H9 (cell line): ENCODE results near the gene FFAR1. TPM values are rescaled to one million over a fixed set of nuclear protein-coding genes. Genes with fewer than 3 reads are reported as not detected.

Source experiments
- DNase-seq: peaks from one replicate; pipeline ENCODE4 v3.0.0-alpha.2; 2017
- H2AFZ ChIP-seq: one replicate; pipeline ENCODE4 v1.6.1; 2013; ENCODE audit warnings: mild to moderate bottlenecking, low read length, control low read depth, moderate library complexity
- H2AK5ac ChIP-seq: 2 replicates; pipeline ENCODE4 v1.6.1; 2013; ENCODE audit warnings: low read length, control low read depth, mixed read lengths; ENCODE audit not compliant: insufficient read length
- H2BK120ac ChIP-seq: one replicate; pipeline ENCODE4 v1.6.1; 2013; ENCODE audit warnings: low read depth, mild to moderate bottlenecking, low read length, control low read depth, inconsistent platforms; ENCODE audit not compliant: poor library complexity, severe bottlenecking
- H2BK12ac ChIP-seq: 2 replicates; pipeline ENCODE4 v1.6.1; 2013; ENCODE audit warnings: low read length, control low read depth, mixed read lengths, low read depth; ENCODE audit not compliant: insufficient read length
- H2BK15ac ChIP-seq: 2 replicates; pipeline ENCODE4 v1.6.1; 2013; ENCODE audit warnings: low read depth, low read length, control low read depth
- H2BK20ac ChIP-seq: one replicate; pipeline ENCODE4 v1.6.1; 2013; ENCODE audit warnings: low read depth, mild to moderate bottlenecking, low read length, control low read depth, inconsistent platforms; ENCODE audit not compliant: poor library complexity, severe bottlenecking
- H2BK5ac ChIP-seq: 2 replicates; pipeline ENCODE4 v1.6.1; 2013; ENCODE audit warnings: low read length, control low read depth, mixed read lengths; ENCODE audit not compliant: insufficient read length
- H3K14ac ChIP-seq: 2 replicates; pipeline ENCODE4 v1.6.1; 2013; ENCODE audit warnings: low read length, control low read depth; ENCODE audit not compliant: insufficient read depth
- H3K18ac ChIP-seq: 2 replicates; pipeline ENCODE4 v1.6.1; 2013; ENCODE audit warnings: low read depth, mild to moderate bottlenecking, mixed read lengths, low read length, control low read depth; ENCODE audit not compliant: insufficient read length
- H3K23ac ChIP-seq: 2 replicates; pipeline ENCODE4 v1.6.1; 2013; ENCODE audit warnings: low read length, control low read depth, mixed read lengths, low read depth; ENCODE audit not compliant: insufficient read length
- H3K23me2 ChIP-seq: 2 replicates; pipeline ENCODE4 v1.6.1; 2013; ENCODE audit warnings: low read depth, mild to moderate bottlenecking, mixed read lengths, low read length, control low read depth; ENCODE audit not compliant: insufficient read length, poor library complexity, severe bottlenecking
- H3K27ac ChIP-seq: 2 replicates; pipeline ENCODE4 v1.5.1; 2013; ENCODE audit warnings: low read length, control low read depth, mixed read lengths, low read depth; ENCODE audit not compliant: insufficient read length
- H3K27me3 ChIP-seq: 2 replicates; pipeline ENCODE4 v1.6.1; 2013; ENCODE audit warnings: low read length, control low read depth, inconsistent platforms; ENCODE audit not compliant: insufficient read depth
- H3K4ac ChIP-seq: 2 replicates; pipeline ENCODE4 v1.6.1; 2013; ENCODE audit warnings: low read depth, mild to moderate bottlenecking, control low read depth, inconsistent platforms, low read length, moderate library complexity
- H3K4me1 ChIP-seq: 2 replicates; pipeline ENCODE4 v1.6.1; 2013; ENCODE audit warnings: low read length, control low read depth, inconsistent platforms; ENCODE audit not compliant: insufficient read depth
- H3K4me2 ChIP-seq: 2 replicates; pipeline ENCODE4 v1.6.1; 2013; ENCODE audit warnings: low read length, control low read depth, mixed read lengths; ENCODE audit not compliant: insufficient read length, insufficient read depth
- H3K56ac ChIP-seq: 2 replicates; pipeline ENCODE4 v1.6.1; 2013; ENCODE audit warnings: low read depth, mild to moderate bottlenecking, mixed read lengths, low read length, control low read depth; ENCODE audit not compliant: insufficient read length
- H3K79me1 ChIP-seq: 2 replicates; pipeline ENCODE4 v1.6.1; 2013; ENCODE audit warnings: low read depth, mild to moderate bottlenecking, moderate library complexity, low read length, control low read depth, inconsistent platforms; ENCODE audit not compliant: insufficient read depth, poor library complexity, severe bottlenecking
- H3K79me2 ChIP-seq: 2 replicates; pipeline ENCODE4 v1.6.1; 2013; ENCODE audit warnings: low read length, control low read depth, inconsistent platforms; ENCODE audit not compliant: insufficient read depth
- H3K9ac ChIP-seq: 2 replicates; pipeline ENCODE4 v1.6.1; 2013; ENCODE audit warnings: low read length, control low read depth, mixed read lengths; ENCODE audit not compliant: insufficient read length; ENCODE audit errors: extremely low read depth
- H3K9me3 ChIP-seq: one replicate; pipeline ENCODE4 v1.6.1; 2013; ENCODE audit warnings: low read depth, low read length, inconsistent platforms; ENCODE audit not compliant: control insufficient read depth
- H3T11ph ChIP-seq: one replicate; pipeline ENCODE4 v1.6.1; 2013; ENCODE audit warnings: mild to moderate bottlenecking, low read length, control low read depth, inconsistent platforms
- H4K20me1 ChIP-seq: one replicate; pipeline ENCODE4 v1.6.1; 2013; ENCODE audit not compliant: control insufficient read depth, insufficient read length, insufficient read depth
- H4K5ac ChIP-seq: 2 replicates; pipeline ENCODE4 v1.6.1; 2013; ENCODE audit warnings: low read depth, mild to moderate bottlenecking, mixed read lengths, low read length, control low read depth; ENCODE audit not compliant: insufficient read length
- H4K8ac ChIP-seq: replicated peaks from 2 replicates; pipeline ENCODE4 v1.6.1; 2013; ENCODE audit warnings: low read length, control low read depth, mixed read lengths, low read depth; ENCODE audit not compliant: insufficient read length
- H4K91ac ChIP-seq: 2 replicates; pipeline ENCODE4 v1.6.1; 2013; ENCODE audit warnings: low read depth, mild to moderate bottlenecking, moderate library complexity, mixed read lengths, low read length, control low read depth; ENCODE audit not compliant: insufficient read length
- H3K27ac Mint-ChIP-seq, 3 experiments: 2 replicates in 2 of 3; 3 replicates in 1 of 3; pipeline ENCODE4 v1.8.0; 2020 to 2021; ENCODE audit warnings: mixed read lengths in 3 of 3, mild to moderate bottlenecking in 1 of 3, moderate library complexity in 1 of 3
- H3K27me3 Mint-ChIP-seq: 2 replicates; pipeline ENCODE4 v1.8.0; 2021; ENCODE audit warnings: low read depth, mild to moderate bottlenecking, moderate library complexity, mixed read lengths
- H3K36me3 Mint-ChIP-seq, 3 experiments: 2 replicates in 2 of 3; 3 replicates in 1 of 3; pipeline ENCODE4 v1.8.0; 2020 to 2021; ENCODE audit warnings: low read depth in 3 of 3, mixed read lengths in 3 of 3; ENCODE audit not compliant: insufficient read depth in 1 of 3
- H3K4me1 Mint-ChIP-seq, 2 experiments: 2 replicates each; pipeline ENCODE4 v1.8.0; 2020; ENCODE audit warnings: mixed read lengths in 2 of 2
- H3K4me3 Mint-ChIP-seq, 2 experiments: 2 replicates in 1 of 2; 3 replicates in 1 of 2; pipeline ENCODE4 v1.8.0; 2020 to 2021; ENCODE audit warnings: mild to moderate bottlenecking in 2 of 2, mixed read lengths in 2 of 2, moderate library complexity in 1 of 2
- H3K9me3 Mint-ChIP-seq, 2 experiments: 2 replicates in 1 of 2; 3 replicates in 1 of 2; pipeline ENCODE4 v1.8.0; 2020; ENCODE audit warnings: mild to moderate bottlenecking in 2 of 2, mixed read lengths in 2 of 2, moderate library complexity in 1 of 2
- CTCF ChIP-seq: fragments of 200-600 bp; sonication (generic); conservative IDR thresholded peaks from 3 replicates; pipeline ENCODE4 v1.8.0; 2021; ENCODE audit warnings: antibody characterized with exemption, mild to moderate bottlenecking
- WGBS: extraction: QIAGEN DNeasy Blood & Tissue Kit; methylation state at CpG from one replicate; pipeline ENCODE4 v1.1.7; 2013; ENCODE audit warnings: missing lambda C conversion rate, low lambda C conversion rate, mixed read lengths; ENCODE audit not compliant: insufficient read length; ENCODE audit errors: extremely low coverage; 5-methylcytosine and 5-hydroxymethylcytosine counted together
- total RNA-seq: library from RNA; stranded (reverse); gene quantifications from 2 replicates; pipeline ENCODE4 v1.2.1, GENCODE V29; 2021

FFAR1 gene
- total RNA-seq, 1 experiment from 2014 or later, result not detected

- H3K9ac ChIP-seq, result no peak overlapping the region
- no peak overlapping the region for H3K14ac ChIP-seq
- no peak overlapping the region for H2BK15ac ChIP-seq
- H3K27ac ChIP-seq, result no peak overlapping the region
- H2BK120ac ChIP-seq, result no peak overlapping the region
- WGBS, result no CpG with 5 or more reads among the region's 6 CpGs
- Mint-ChIP-seq H3K27me3 (no peaks in the 10 kb centered on the region), H3K4me1 (peaks cover 0 to 10% of the 10 kb centered on the region in 2 experiments; a peak in 2 of 4 replicates), H3K4me3 (no peak overlapping the region), H3K9me3 (no peaks in the 10 kb centered on the region), H3K36me3 (no peaks in the 10 kb centered on the region), H3K27ac (no peak overlapping the region)
- H4K8ac ChIP-seq, result no peak overlapping the region
- no peak overlapping the region for H3K18ac ChIP-seq
- no peak overlapping the region for H4K91ac ChIP-seq
- H3K56ac ChIP-seq, result no peak overlapping the region
- H3K4ac ChIP-seq, result no peak overlapping the region
- H3K27me3 ChIP-seq, result no peaks in the 10 kb centered on the region
- H3K9me3 ChIP-seq, result no peaks in the 10 kb centered on the region
- H3K79me1 ChIP-seq, result no peaks in the 10 kb centered on the region
- no peak overlapping the region for H3T11ph ChIP-seq
- no peak overlapping the region for H2BK12ac ChIP-seq
- no peaks in the 10 kb centered on the region; the same call in 1 of the 2 replicates for H3K4me1 ChIP-seq
- no peak for DNase-seq
- H4K20me1 ChIP-seq, result no peaks in the 10 kb centered on the region
- no peak overlapping the region for H2BK20ac ChIP-seq
- no peak overlapping the region for H2BK5ac ChIP-seq
- H3K79me2 ChIP-seq, result no peaks in the 10 kb centered on the region
- no peak overlapping the region for H3K4me2 ChIP-seq
- no peaks in the 10 kb centered on the region for H3K23me2 ChIP-seq
- no peak overlapping the region for H4K5ac ChIP-seq
- H3K23ac ChIP-seq, result no peak overlapping the region
- TF ChIP-seq CTCF, result no peak
- H2AFZ ChIP-seq, result no peak overlapping the region
- H2AK5ac ChIP-seq, result no peak overlapping the region
Observed at GRCh38 chr19:35303357-35303915, 44.3 kb upstream of the FFAR1 start.
